HG02885 (cell line): Measurements from ENCODE around the gene MRPL10.

ENCODE experiments used
- ATAC-seq: cut with Tn5 transposase; IDR thresholded peaks from one replicate; pipeline ENCODE4 v1.9.1; 2021; ENCODE audit warnings: mild to moderate bottlenecking; ENCODE audit not compliant: unreplicated experiment, poor library complexity

MRPL10 gene

DNA sequence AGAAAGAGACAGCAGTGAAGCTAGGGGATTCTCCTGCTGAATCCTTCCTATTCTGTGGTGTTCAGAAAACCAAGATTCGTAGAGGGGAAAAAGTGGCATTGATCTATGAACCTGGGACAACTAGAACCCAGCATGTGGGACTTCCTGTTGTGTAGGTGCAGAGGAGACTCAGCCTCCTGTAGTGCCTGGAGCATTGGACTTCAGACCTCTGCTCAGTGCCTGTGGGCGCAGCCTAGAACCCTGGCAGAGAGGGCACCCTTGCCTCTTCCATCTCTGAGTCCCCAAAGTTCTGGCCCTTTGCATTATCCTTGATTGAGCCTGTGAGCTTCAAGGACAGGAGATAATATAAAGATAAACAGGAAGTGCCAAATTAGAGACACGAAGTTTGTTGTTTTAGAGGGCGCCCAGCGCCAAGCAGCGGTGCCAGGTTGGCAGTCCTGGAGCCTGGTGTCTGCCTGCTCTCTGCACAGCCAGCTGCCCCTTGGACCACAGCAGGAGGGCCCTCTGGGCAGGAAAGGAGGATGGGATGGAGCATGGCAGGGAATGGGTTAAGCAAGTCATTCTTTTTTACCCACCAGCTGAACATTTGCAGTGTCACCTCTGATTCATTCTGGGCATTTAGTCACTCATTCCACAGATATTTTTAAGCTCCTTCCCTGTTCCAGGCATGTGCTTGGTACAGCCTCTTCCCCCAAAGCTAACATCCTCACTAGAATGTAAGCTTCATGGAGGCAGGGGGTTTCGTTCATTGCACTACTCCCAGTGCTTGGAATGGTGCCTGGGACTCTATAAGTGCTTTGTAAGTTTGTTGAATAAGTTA is 31.5 kb upstream of the MRPL10 start:
- ATAC-seq = no peak

DNA sequence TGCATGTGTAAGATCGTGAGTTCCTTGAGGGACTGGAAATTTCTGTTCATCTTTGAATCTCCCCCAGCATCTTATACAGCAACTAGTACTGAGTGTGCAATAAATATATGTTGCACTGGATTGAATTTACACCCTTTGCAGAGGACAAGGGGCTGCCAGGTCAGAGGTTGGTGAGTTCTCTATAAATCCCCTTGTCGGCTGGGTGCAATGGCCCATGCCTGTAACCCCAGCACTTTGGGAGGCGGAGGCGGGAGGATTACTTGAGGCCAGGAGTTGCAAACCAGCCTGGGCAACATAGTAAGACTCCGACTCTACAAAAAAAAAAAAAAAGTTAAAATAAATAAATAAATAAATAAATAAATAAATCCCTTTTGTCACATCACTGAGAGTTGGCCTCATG is 29.0 kb upstream of the MRPL10 start:
- ATAC-seq = no peak

GRCh38 chr17:47857551-47858455 is 26.5 kb upstream of the MRPL10 start:
- no peak for ATAC-seq

DNA sequence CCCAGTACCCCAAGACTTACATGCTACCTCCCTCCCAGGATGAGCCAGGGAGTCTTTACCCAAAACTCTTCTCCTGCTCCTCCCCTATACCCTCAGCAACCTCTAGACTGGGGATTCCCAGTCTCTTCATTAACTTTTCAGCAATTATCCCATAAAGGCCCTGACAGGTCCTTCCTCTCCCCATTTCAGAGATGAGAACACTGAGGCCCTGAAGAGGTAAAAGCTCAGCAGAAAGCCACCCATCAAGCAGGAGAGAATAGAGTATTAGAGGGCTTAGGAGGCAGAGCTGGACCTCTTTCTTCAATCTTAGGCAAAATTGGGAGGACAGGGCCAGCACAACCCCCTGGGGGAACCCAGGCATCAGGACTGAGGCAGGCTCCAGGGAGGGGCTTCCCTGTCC is 25.5 kb upstream of the MRPL10 start:
- ATAC-seq = no peak

DNA sequence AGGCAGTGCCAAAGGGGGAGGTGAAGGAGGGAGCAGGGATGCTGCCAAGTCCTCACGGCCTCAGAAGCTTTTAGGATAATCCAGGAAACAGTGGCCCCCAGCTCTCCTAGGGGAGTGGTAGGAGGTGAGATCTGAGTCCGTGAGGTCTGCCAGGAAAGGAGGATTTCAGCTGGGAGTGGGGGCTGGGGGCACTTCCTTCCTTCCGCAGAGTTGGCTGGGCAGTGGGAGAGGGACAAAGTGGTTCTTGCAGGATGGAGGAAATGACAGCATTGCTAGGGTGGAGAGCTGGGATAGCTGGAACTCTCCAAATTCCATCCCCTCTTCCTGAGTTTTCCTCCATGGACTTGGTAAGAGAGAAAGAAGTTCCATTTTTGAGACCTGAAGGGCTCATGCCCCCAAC is 24.4 kb upstream of the MRPL10 start:
- no peak for ATAC-seq

- ATAC-seq = no peak
These were observed 22.3 kb upstream of the MRPL10 start for GRCh38 chr17:47853616-47854015.

DNA sequence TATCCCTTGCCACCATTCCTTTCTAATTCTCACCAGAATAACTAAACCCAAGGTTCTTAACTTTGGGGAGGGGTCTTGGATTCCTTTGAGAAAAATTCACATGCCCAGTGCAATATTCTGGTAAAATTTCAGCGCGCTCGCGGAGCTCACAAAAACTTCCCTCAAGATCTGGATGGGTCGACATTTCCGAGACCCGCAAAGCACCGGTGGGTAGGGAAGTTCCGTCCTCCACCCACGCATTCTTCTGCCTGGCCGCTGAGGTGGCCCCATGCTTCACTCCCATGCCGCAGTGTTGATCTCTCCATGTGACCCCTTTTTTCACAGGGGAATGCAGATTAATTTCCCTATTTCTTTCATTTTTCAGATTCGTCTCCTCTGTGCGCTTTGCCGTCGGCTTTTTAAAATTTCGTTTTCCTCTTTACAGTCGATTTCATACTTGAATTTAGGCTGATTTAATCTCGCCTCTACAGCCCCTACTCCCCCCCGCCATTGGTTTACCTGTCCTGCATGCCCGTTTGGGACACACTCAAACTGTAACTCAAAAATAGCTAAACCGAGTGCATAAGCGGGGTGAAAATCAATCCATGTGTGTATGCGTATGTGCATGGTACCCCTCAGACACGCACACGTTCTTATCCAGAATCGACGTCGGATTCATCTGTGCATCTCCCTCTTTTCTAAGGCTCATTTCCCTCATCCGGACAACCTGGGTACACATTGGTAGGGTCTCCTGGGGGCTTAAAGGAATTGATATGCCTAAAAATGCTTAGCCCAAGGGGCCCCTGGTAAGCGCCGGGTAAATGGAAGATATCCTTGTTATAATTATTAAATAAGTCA is 21.0 kb upstream of the MRPL10 start:
- ATAC-seq = no peak

DNA sequence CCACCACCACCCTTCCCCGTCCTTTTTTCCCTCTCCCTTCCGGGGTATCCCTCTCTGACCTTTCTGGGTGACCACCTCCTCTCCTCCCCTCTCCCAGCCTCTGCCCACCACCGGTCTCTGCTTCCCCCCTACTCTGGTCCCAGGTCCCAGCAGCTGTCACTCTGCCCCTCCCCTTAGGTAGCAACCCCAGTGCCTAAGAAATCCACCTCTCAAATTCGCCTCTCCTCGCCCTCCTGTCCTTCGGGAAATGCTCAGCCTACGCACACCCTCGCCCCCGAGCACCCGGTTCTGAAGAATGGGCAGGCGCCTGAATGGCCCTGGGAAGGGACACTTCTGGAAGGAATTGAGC is 20.4 kb upstream of the MRPL10 start:
- ATAC-seq = no peak

DNA sequence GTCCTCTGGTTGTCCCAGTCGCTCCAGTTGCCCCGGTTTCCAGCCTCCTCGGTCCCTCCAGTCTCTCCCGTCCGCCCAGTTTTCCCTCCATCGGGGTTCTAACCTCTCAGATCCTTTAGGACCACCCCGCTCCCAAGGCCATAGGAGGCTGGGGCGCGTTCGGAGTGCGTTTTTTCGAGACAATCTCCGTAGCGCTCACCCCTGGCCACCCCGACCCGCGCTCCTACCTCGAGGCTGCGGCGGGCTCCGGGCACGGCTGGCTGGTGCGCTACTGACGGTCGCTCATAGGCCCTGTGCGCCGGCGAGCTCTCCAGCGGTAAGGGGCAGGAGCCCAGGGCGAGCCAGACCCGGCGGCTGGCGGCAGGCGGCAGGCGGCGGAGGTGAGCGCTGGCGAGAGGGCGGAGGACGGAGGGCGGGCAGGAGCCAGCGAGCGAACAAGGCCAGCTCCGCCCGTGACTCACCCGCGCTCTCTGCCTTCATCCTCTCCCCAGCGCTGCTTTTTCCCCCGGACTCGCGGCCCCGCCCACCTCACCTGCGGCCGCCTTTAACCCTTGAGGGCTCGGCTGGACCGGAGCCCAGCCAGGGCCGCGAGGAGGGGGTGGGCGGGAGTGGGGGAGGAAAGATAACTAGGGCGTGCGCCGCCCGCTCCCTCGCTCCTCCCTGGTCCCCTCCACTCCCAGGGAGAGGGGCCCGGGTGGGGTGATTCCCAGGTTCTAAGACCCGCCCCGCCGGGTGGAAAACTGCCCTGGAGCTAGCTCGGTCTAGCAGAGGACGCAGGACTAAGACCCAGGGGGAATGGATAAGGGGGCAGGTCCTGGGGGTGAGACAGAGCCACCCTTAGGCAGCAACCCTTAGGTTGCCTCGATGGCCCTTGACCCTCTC is 19.6 kb upstream of the MRPL10 start, which contains the start of gene SP6:
Gene SP6 (minus strand): TSS at position 472 of the 882 bp plus-strand sequence. CDS start 2,734 bp downstream, outside the sequence.
- no peak for ATAC-seq

DNA sequence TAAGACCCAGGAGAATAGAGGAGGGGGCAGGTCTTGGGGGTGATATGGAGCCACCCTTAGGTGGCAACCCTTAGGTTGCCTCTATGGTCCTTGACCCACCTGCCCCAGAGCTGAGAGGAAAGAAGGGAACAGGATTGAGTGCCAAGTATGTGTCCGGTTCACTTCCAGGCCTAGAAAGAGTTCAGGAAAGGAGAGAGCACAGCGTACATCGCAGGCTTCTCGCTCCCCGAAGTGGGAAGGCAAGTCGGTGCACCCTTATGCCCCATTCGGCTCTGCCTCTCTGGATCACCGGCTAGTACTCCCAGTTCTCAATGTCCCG is 19.0 kb upstream of the MRPL10 start:
- no peak for ATAC-seq

GRCh38 chr17:47848198-47848513 is 16.8 kb upstream of the MRPL10 start:
- ATAC-seq = no peak

DNA sequence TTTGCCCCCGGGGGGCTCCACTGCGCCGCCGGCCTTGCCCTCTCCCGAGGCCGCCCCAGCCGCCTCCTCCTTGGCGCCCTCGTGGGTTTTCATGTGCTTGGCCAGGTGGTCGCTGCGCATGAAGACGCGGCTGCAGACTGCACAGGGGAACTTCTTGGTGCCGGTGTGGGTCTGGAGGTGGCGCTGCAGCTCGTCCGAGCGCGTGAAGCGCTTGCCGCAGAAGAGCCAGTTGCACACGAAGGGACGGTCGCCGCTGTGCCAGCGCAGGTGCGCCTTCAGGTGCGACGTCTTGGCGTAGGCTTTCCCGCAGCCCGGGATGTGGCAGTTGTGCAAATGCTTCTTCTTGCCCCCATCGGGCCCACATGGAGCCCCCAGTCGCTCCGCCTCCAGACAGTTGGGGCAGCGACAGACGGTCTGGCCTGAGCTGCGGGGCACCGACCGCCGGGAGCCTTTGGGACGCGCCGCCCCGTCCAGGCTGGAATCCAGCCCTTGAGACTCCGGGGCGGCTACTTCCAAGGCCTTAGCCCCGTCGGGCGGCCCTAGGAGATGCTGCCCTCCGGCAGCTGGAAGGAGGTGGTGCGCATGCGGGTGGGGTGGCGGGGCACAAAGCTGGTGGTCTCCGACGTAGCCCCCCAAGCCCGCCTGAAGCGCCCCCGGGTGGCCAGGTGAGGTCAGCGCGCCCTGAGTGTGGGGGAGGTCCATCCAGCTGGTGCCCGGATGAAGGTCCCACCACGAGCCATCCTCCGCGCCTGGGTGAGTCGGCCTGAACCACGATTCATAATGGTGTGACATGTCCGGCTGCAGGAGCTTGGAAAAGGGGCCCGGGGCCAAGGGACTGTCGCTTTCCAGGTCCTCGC is 16.2 kb upstream of the MRPL10 start:
- ATAC-seq = no peak

- ATAC-seq = no peak
These were observed 15.5 kb upstream of the MRPL10 start for GRCh38 chr17:47846716-47847340.

GRCh38 chr17:47845716-47846075 is 14.4 kb upstream of the MRPL10 start:
- ATAC-seq = no peak

DNA sequence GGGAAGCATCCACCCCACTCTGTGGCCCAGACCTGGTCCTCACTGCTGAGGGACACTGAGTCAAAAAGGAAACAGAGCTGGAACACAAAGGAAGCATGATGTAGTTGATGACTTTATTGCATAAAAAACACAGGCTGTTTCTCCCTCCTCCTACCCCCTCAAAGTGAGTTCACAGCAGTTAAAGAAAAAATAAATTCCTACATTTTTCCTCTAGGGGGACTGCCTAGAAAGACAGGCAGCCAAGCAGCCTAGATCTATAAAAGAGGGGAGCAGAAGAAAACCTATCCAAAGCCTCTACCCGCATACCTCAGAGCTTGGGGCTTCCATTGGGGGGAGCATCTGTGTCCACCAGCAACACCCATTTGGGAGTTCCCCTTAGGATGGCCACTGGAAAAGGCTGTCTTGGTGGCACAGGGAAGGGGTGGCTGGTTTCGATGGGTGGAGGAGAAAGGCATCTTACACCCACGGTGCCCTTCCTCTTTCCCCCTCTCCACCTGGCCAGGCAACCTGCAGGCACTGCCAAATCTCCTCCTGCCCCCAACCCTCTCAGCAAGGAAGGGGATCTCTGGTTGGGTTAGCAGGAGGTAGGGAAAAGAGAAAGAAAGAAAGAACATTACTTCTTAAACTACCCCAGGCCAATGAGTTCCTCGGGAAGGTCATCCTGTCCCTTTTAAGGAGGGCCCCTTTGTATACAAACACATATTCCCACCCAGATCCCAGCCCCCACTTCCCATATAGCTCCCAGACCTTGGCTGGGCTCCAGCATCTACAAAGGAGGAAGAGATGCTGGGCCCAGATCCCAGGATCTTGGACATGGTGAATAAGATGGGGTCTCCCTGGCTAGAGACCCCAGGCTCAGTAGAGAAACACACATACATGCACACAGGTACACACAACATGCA is 13.7 kb upstream of the MRPL10 start:
- no peak for ATAC-seq

DNA sequence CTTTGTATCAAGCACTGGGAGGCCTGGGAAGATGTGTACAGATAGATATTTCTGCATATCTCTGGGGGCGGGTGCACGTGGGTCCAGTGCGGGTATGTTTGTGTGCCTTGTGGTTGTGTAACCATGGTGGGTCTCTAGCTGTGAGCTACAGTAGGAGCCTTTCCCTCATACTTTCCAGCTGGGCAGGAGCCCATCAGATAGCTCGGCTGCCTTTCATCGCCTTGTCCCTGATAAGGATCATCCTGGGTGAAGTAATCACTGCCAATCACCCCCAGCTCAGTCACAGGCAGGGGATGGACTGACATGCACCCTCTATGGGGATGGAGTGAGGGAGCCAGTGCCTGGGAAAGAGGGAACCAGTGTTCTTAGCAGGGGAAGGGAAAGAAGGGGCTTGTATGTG is 12.9 kb upstream of the MRPL10 start:
- no peak for ATAC-seq

DNA sequence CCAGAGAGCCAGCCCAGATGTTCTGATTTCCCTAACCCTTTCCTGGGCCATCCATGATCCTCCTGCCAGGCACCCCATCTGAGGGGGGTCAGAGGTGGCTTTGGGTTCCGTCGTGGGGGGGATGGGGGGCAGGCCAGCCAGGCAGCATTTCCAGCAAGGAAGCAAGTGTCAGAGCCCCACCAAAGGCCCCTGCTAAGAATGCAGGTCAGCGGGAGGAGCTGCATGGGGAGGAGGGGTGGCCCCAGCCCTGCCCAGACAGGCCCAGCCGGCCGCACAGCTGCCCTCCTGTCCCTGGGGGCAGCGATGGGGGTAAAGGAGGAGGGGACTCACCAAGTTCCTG is 12.0 kb upstream of the MRPL10 start:
- no peak for ATAC-seq
